CD4-positive, alpha-beta T cell treated with Interleukin-15 for 4 hours (primary cell): ENCODE measurements around the gene ANAPC13.

Source experiments
- DNase-seq: peaks from one replicate; pipeline ENCODE4 v3.0.0-alpha.2; 2020; ENCODE audit warnings: low spot score

The ANAPC13 gene

DNA sequence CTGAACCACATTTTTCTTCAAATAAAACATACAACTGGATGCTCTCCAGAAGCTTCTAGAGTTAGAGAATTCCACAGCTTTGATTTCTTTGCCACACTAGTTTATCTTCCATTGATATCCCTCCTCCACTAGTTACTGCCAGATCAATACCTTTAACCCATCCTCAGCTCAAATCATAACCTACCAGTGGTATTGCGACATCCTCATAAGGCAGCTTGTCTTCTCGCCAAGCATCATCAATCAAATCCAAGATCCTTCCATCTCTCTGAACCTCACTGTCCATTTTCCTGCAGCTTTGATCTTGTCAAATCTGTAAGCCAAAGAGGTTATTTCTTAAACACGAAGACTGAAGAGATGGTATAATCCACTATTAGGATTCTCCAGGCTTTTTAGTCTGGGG, 3.2 kb downstream of the ANAPC13 start:
- no peak for DNase-seq

DNA sequence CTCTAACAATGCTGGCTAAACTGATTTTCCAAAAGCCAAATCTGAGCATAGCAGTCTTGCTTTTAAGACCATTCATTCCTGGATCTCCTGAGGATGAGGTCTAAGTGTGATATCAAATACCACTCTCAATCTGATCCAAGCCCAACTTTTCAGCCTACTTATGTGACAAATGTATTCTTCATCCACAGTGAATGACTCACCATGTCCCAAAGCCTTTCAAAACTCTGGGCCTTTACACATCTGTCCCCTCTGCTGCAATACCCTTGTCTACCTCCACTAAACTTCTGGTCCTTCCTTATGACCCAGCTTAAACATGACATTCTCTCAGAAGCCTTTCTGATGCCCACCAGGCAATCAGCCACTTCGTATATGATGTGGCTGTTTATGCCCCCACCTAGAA, 4.6 kb downstream of the ANAPC13 start:
- no peak for DNase-seq

DNA sequence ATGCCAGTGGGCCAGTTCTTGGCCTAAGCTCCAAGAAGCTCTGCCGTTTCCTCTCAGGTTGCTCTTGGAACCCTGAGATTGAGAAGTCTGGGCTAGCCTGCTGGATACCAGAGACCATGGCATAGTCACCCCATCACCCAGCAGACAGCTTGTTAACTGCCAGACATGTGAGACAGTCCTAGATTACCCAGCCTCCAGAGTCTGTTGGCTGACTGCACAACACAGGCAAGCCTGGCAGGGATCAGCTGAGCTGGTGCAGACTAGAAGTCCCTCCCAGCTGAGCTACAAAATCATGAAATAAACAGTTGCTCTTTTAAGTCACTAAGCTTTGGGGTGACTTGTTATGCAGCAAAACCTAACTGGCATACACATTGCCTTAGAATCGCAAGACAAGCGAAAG, 5.2 kb downstream of the ANAPC13 start:
- DNase-seq = no peak

DNA sequence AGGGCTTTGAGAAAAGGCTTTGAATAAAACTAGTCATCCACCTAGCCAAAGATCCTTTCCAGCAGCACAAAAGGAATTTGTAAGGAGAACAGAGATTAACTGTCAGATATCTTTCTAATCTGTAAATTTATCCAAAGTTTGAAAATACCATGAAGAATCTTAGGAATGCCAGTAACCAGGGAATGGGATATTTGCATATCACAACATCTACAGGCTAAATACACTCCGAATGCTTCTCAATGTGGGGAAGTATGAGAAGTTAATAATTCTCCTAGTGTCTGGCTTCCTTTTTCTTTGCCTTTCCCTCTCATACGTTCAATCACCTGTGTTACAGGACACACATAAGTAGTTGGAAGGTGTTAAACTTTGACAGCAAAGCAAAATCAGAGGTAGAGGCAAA, 7.8 kb downstream of the ANAPC13 start:
- DNase-seq = no peak

DNA sequence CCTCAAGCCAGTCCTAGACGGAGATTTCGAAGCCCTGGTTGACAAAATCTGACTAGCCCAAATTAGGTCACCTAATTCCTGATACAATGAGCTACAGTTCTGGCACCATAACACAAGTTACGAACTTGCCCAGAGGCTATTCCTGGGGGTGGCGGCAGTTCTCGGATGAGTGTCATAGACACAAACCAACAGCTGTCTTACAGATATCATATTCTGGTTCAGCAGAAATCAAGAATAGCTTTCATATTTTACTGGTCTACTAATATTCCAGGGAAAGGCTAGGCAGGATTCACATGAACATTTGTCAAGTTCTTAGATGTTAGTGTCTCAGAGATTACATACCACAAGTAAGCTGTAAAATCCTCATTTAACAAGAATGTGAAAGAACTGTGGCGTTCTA, 8.8 kb downstream of the ANAPC13 start:
- no peak for DNase-seq

DNA sequence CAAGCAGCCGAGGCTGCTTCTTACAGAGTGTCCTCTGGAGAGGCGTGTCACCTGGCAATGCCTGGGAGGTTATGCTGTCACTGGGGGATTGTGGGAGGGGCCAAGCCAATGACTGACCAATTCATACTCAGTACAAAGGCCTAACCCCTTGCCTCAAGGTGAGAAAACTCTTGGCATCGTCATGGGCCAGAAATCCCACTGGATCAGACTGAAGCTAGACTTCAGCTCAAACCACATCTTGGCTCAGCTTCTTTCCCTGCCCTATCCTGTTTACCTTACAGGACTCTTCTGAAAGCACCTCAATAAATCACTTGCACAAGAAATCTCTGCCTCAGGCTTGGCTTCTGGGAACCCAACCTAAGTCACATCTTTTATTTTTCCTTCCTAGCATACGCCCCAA, 9.5 kb downstream of the ANAPC13 start:
- no peak for DNase-seq

DNA sequence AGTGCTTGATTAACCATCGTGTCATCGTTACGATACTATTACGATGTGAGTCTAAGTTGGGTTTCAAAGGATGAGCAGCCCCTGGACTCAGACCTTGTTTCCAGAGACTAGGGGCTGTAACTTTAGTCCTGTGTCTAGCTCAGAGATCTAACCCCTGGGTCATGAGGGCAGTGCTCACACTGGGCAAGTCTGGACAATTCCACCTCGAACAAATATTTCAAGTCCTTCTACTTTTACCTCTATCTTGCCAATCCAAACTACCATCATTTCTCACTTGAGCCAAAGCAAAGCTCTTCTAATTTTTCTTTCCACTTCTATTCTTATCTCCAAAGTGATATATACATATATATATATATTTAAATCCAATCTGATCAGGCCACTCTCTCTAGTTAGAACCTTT, 10.8 kb downstream of the ANAPC13 start:
- no peak for DNase-seq

DNA sequence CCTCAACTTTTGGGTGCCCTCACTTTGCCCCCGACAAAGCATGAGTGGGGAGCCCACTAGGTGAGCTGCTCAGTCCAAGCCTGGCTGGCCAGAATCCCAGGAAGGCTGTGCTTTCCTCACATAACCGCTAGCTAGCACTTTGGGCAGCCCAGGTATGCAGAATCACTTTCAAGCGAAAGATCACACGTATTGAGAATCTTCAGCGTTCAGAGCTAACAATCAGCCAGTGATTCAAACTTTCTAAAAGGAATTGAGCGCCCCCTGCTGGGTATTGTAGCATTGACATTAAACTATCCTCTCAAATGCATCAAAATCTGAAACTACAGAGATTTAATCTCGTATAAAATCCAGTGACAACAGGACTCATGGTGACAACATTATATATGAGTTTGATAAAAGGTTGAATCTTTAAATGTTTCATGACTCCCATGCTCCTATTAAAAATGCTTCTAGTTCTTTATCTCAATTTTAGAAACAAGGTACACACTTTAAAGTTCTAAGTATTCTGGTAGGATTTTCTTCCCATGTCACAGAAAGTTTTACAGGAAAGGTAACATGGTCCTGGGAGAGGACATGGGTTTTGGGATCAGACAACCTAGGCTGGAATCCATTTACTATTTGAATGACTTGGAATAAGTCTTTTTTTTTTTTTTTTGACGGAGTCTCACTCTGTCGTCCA, 11.8 kb downstream of the ANAPC13 start:
- DNase-seq = peak; percentile 80

DNA sequence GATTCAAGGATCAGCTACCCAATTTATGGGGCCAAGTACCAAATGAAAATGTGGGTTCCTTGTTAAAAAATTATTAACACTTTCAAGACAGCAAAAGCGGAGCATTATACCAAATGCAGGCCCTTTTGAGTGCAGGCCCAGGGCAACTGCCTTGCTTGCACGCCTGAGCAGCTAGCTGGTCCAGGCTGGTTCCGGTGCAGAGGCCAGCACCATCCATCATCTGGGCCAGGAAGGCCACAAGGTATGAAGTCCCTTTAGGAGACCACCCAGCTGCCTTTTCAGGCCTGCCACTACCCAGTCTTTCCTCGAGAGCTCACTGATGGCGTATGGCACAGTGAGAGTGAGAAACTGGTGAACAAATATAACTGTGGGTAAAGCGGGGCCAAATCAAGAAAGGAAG, 13.0 kb downstream of the ANAPC13 start:
- DNase-seq = no peak

DNA sequence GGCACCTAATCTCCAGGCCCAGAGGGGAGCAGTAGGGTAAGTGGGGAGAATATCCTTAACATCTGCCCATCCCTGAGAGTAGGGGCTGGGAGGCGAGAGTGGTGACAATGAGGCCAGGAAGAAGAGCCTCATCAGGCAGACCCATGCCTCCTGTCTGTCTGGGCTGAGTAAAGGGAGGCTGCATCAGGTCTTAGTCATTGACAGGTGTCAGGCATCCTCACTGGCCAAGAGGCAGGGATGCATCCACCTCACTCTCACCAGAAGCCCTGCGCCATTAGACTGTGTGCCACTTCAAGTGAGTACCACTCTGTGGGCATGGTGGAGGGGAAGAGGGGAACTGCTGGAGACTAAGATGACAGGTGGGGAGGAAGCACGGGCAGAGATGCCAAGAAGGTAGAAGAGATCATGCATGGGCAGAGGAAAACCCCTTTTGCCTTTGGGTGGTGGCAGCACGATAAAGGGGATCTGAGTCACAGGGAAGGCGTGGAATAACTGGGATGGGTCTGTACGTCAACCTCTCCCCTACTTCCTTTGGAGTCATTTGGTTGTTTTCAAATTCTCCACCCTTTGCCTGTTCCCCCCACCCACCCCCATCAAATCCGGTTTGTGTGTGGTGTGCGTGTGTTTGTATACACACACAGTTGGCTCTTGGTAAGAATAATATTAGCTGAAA, 14.1 kb downstream of the ANAPC13 start:
- no peak for DNase-seq

DNA sequence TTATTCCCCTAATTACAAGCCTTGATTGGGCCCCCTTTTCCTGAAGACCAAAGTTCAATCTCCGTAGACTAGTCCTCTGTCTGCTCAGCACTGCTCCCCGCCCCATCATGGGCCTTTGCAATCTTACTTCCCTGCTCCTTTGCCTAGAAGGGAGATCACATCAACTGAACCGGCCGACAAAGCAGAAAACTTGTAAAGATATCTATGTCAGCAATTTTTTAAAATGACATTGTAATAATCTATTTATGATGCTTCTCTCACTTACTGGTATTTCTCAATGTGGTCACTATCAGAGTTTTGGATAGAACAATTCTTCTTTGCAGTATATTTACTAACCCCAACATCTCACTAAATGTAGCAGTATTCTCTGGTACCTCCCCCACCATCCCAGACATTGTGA, 17.3 kb downstream of the ANAPC13 start:
- no peak for DNase-seq

DNA sequence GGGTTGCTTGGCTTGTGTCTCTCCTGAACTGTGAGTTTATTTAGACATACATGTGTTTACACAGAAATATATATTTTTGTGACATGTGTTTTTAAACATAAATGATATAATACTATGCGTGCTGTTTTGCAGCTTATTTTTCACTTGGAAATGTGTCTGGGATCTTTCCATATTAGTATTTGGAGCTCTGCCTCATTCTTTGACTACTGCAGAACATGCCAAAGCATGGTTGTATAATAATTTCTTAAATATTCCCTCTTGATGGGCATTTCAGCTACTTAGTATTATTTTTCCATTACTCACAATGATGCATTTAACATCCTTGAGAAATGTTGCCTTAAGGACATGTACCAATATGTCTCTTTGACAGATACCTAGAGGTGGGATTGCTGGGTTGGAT, 19.5 kb downstream of the ANAPC13 start:
- no peak for DNase-seq

DNA sequence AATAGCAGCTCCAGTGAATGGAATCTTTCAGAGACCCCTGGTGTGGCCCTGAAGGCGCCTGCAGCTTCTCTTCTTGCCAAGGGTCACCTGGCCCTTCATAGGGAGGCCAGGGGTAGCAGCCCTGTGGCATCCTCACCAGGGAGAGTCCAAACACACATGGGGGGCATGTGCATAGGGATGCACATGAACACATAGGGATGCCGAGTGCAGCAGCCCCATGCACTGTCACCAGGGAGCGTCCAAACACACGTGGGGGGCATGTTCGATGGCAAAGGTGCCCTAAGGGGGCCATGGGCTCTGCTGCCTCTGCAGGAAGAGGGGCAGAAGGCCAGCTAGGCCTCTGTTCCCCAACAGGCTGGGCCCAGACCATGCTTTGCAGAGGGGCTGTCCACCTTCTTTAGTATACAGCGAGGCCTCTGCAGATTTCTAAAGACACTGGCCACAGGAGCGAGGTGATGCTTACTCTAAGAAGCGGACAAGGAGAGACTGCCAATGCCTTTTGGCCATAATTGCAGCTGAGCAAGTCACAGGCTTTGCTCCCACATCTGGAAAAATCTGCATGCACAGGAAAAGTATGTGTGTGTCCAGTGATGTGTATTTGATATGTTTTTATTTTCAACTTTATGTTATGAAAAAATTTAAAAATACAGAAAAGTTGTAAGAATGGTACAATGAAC, 21.0 kb downstream of the ANAPC13 start:
- no peak for DNase-seq

DNA sequence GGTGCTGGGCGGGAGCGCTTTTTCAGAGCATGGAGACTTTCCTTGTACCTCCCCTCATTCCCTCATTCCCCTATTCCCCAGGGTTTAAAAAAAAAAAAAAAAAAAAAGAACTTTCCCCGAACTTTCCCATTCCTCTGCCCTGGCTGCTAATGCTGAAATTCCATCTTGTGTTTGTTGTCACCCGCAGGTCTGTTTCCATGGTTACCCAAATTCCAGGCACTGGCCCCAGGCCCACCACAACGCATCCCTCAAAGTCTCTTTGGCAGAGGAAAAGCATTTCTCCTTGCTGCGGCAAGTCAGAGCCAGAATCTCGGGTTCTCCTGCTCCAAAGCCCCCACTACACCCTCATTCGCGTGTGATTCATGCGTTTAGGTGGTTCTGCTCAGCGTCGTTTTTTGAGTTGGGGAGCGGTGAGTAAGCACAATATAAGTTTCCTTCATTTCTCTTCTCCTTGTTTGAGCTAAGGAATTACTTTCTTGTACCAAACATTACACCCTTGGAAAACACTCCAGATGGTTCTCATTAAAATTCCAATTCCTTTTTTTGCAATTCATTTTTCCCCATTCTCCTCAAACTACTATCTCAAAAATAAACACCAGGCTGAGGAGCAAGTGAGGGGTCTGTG, 21.6 kb downstream of the ANAPC13 start:
- DNase-seq = no peak

DNA sequence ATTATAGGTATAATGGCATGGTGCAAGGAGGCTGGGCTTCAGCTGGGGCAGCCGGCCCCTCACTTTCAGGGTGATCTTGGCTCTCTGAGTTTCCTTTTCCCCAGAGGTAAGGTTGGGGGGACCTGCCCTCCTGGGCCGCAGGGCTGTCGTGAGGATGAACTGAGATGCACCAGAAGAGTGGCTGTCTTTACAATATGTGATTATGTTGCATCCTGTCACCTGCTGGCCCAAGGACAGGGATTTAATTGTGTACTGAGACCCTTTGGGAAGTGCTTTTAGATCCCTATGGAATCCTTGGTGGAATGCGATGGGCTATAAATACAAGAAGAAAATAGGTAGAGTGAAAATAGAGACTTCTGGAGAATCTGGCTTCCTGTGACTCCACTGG, 22.1 kb downstream of the ANAPC13 start:
- DNase-seq = no peak

DNA sequence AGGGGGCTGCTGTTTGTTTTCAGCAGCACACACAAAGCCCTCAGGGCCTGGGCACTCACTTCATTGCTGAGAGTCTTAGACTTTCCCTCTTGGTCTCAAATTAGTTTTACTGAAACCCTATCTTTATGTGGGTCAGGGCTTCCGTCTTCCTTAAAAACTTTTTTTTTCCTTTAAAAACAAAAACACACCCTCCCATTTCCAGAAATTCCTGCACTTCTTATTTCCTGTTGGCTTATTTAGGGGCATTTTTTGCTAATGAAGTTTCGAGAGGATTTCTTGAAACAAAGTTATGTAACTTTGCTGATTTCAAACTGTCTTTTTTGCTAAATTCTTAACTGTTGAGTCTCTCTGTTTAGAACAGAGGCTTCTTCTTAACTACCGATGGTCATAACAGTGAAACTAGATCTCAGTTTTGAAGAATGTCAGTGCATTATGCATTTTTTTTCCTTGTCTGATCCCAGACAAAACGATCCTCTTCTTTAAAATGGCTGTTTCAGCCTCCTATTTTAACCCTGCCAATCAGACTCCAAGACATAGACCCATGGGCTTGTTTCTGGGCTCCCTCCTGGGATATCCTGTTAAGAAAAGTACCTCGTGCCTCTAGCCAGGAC, 23.3 kb downstream of the ANAPC13 start:
- no peak for DNase-seq

DNA sequence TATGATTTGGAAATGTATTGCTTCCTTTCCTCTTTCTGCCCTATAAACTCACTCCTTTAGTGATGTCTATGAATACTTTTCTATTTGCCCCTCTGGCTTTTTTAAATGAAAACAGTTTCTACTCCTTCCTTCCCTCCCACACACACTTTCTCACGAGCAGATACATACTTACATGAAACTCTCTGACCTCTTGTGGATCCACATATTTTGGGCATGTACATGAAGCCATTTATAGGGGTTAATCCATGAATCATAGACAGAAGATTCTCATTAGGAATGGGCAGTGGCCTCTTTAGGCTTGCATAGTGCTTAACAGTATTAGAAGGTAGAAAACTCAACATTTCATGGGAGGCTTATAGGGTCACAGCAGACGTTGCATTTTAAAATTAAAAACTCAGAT, 24.8 kb downstream of the ANAPC13 start:
- no peak for DNase-seq

DNA sequence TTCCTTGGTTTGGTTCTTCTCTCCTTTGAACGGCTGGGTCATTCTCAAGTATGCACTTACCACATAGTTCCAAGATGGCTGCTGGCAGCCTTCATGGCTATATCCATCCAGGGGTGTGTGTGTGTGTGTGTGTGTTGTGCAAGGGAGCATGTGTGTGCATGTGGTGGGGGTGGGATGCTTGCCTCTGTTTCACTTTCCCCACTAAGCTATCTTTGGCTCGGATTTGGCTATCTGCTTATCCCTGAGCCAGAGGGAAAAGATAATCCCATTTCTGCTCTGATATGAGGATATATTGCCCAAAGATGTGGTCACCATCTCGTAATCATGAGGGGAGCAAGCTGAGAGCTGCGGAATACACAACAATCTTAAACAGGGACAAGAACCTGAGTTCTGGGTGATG, 26.2 kb downstream of the ANAPC13 start:
- no peak for DNase-seq

DNA sequence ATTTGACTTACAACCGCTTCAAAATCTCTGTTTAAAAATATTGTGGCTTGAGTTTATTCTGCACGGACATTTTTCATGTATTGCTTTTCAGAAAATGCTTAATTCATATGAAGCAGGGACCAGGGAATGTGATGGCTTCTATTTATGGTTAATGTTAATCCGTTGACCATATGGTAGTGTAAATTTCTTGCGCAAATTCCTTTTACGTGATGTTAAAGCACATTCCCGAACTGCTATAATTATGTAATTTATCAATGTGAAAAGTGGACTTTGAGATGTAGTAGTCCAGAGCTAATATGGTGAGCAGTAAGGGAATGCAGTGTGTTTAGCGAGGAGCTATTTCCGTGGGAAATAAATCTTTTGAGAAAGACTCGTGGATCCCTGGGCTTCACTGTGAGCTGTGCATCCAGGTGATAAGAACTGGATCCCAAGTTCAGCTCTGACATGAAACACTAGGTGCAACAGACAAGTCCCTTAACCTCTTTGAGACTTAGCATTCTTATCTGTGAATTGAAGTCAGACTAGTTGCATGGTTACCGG, 27.3 kb downstream of the ANAPC13 start:
- DNase-seq = no peak

DNA sequence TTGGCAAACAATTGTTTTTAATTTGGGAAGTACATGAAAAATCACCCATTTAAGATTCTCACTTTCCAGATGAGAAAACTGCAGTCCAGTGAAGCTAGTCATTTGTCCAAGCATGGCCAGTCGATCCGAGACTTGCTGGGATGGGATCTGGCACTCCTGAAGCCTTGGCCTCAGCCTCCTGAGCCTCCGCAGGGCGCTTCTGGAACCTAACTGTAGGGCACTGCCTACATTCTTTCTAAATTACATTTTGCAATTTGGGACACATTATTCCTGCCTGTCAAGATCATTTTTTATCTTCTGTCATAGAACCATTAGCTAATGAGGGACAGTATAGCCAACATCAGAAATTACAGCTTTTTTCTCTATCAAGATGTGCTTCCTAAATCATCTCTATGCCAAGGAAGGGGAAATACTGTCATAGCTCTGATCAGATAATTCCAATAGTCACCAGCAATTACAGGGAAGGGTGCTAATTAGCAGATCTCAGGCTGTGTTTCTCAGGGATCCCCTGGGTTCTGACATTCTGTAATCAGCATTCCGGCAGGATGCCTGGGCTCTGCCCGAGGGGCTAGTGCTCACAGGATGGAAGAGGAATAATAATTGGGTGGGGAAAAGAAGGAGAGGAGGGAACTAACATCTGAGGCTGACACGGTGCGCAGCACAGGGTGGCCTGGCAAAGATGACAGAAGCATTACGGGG, 28.3 kb downstream of the ANAPC13 start:
- no peak for DNase-seq

DNA sequence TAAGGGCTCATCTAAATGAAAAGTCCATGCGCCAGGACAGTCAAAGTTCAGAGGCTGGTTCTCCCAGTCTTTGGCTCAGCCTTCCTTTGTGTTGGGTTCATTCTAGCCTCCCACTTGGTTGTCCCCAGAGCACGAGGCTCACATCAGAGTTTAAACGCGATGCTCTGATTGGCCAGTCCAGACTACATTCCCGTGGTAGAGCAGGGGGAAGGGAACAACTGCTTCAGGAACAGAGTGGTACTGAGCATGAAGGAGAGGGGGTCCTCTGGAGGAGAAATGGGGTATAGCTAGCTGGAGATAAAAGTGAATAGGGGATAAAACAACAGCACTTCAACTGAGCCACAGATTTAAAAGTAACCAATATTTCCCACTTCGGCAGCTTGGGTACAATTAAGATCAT, 32.2 kb downstream of the ANAPC13 start:
- DNase-seq = no peak

DNA sequence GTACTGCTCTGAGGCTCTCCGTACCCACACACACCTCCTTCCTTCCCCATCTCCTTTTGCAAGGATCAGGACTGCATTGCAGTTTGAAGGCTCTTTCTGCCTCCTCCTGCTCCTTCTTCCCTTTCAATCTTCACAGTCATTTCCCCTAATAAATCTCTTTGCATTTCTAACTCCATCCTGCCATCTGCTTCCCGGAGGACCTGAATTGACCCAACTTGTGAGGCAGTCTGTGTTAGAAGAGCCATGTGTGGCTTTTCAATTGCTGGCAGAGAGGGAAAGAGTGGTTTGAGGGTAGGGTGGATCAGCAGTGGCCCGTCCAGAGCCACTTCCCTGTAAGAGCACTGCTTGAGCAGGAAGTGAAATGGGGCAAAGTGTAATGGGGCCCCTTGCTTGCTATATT, 35.8 kb downstream of the ANAPC13 start:
- no peak for DNase-seq
